ENCODE data around the gene C3orf18.

DNA sequence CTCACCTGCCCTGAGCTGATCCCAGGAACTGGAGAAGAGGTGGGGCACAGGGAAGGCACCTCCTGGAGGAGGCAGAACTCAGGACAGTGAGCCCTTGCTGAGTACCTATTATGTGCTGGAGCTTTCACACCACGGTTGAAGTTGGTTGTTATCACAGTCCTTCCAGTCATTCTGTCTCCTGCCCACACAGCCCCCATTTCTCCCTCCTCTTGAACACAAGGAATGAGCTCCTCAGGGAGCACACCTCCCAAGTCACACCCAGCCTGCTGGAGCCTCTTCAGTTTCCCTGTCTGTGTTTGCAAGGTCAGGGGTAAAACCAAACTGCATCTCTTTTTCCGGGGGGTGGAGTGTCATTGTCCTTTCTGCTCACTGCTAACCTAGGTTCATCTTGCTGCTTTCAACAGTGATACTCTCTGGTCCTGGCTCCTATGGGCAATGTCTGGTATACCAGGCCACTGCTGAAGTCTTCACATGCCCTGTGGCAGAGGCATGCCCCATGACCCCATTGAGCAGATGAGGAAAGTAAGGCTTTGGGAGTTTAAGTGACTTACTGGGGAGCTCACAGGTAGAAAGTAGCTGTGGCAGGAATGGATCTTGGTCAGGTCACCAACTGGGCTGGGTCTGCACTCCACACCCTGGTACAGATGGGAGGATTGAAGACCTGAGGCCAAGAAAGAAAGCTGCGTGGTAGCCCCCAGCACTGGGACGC lies 30.0 kb downstream of the C3orf18 start:
- TF ChIP-seq, protein P1, sequence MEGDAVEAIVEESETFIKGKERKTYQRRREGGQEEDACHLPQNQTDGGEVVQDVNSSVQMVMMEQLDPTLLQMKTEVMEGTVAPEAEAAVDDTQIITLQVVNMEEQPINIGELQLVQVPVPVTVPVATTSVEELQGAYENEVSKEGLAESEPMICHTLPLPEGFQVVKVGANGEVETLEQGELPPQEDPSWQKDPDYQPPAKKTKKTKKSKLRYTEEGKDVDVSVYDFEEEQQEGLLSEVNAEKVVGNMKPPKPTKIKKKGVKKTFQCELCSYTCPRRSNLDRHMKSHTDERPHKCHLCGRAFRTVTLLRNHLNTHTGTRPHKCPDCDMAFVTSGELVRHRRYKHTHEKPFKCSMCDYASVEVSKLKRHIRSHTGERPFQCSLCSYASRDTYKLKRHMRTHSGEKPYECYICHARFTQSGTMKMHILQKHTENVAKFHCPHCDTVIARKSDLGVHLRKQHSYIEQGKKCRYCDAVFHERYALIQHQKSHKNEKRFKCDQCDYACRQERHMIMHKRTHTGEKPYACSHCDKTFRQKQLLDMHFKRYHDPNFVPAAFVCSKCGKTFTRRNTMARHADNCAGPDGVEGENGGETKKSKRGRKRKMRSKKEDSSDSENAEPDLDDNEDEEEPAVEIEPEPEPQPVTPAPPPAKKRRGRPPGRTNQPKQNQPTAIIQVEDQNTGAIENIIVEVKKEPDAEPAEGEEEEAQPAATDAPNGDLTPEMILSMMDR (optimal IDR thresholded peaks at IDR 0.05 in 1 of 3, IDR thresholded peaks at IDR 0.05 in 1 of 3, conservative IDR thresholded peaks at IDR 0.05 in 1 of 3; ENCODE audit: extremely low read depth in 1 of 3, insufficient read depth in 2 of 3, low read length in 3 of 3): no peak
- no peak for TF ChIP-seq EZH2 (IDR thresholded peaks at IDR 0.05; ENCODE audit: low read length)

Data from keratinocyte (primary cell).